OCI-LY3 (cell line): ENCODE results near the gene TAL1.

Experiments used
- CTCF ChIP-seq: fragments of 200-600, 300-600 bp; sonication (generic); IDR thresholded peaks from 2 replicates; pipeline ENCODE4 v1.5.1; 2014; ENCODE audit warnings: antibody characterized with exemption, low read length, low read depth
- EZH2phosphoT487 ChIP-seq: fragments of 200-600 bp; shearing (Covaris generic); IDR thresholded peaks from 2 replicates; pipeline ENCODE4 v1.6.1; 2018; ENCODE audit warnings: antibody characterized with exemption, mixed run types, low read depth

DNA sequence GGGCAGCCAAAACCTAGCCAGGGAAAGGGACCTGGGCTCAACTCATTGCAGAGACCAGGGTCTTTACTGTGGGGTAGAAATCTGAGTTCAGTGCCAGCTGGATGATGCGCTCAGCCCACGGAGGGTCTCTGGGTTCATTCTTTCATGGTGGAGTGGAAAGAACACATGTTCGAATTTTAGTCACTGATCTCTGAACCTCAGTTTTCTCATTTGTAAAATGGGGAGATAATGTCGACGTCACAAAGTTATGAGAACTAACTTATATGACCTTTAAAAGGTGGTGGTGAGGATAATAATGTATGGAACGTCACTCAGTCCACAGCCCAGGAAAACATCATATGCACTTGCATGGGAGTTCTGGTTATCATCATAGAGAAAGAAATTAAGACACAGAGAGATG lies 1.2 kb upstream of the TAL1 start:
- no peak for TF ChIP-seq CTCF
- TF ChIP-seq EZH2phosphoT487 = no peak
